ENCODE data around the gene ZMYND19.
"Not testable (repeated sequence)": the region's sequence is repeated elsewhere in the genome, so short reads cannot be mapped to it uniquely, and the experiment has no call there.

The ZMYND19 gene

DNA sequence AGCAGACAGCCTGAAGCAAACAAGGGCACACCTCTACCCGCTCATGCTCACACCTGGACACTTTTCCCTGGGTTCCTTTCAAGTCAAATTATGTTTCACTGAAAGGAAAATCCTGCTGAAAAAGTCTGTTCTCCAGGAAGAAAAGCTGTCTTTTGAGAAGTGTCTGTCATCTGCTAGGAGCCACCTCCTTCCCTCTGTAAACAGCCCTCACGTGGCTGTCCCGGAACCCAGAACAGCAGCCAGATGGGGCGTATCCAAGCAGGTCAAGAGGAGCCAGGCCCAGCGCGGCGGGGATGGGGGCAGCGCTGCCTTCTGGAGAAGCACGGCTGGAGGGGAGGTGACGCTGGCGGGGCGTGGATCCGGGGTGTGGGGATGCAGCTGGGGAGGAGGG lies 40.1 kb downstream of the ZMYND19 start, which contains the start of gene PNPLA7:
Gene PNPLA7 (minus strand): TSS at position 172 of the 391 bp plus-strand sequence. CDS start 205 bp downstream, outside the sequence.
- peaks cover 11% of the 10 kb centered on the region for H3K36me3 Mint-ChIP-seq
- peaks cover 28% of the 10 kb centered on the region for H3K4me1 Mint-ChIP-seq
- DNase-seq, result peak; percentile 84
- H3K4me3 Mint-ChIP-seq, result peak within 1 kb of the TSS; percentile 86
- no peaks in the 10 kb centered on the region for H3K9me3 Mint-ChIP-seq
- peak within 1 kb of the TSS; percentile 88 for H3K27ac Mint-ChIP-seq
- CTCF ChIA-PET, result interaction anchor here (1.3 kb wide), 1 partner anchor 15 kb away, joined by 8 read pairs; no protein-coding TSS in a partner anchor
- H3K27me3 Mint-ChIP-seq, result peaks cover 3% of the 10 kb centered on the region

GRCh38 chr9:137547687-137548543 lies 42.4 kb downstream of the ZMYND19 start:
- Mint-ChIP-seq H3K27me3 (peaks cover 3% of the 10 kb centered on the region), H3K4me1 (peaks cover 22% of the 10 kb centered on the region), H3K36me3 (peaks cover 3% of the 10 kb centered on the region), H3K9me3 (no peaks in the 10 kb centered on the region), H3K4me3 (no peak overlapping the region), H3K27ac (no peak overlapping the region)
- CTCF ChIA-PET, result no interaction called here
- no peak for DNase-seq

DNA sequence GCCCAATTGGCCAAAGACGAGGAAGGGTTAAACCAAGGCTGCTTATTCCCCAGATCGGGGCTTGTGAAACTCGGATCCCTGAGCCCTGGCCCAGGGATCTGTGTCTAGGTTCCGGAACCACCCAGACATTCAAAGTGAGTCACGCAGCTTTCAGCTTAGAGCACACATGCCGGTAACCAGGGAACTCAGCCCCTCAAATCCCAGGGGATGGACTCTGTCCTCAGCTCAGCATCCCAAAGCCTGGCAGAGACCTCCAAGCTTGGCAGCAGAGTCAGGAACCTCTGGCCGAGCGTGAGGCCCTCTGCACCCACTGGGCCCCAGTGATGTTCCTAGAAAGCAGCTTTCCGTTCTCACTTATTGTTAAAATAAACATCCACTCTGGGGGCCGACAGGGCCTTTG lies 45.2 kb downstream of the ZMYND19 start:
- H3K27me3 Mint-ChIP-seq, result peaks cover 3% of the 10 kb centered on the region
- H3K4me3 Mint-ChIP-seq, result no peak overlapping the region
- H3K27ac Mint-ChIP-seq, result no peak overlapping the region
- CTCF ChIA-PET, result interaction anchor here (1.1 kb wide), 1 partner anchor 27 kb away, joined by 4 read pairs; no protein-coding TSS in a partner anchor
- no peak for DNase-seq
- peaks cover 12% of the 10 kb centered on the region for H3K4me1 Mint-ChIP-seq
- H3K9me3 Mint-ChIP-seq, result no peaks in the 10 kb centered on the region
- H3K36me3 Mint-ChIP-seq, result no peaks in the 10 kb centered on the region

- Mint-ChIP-seq H3K27me3 (peaks cover 3% of the 10 kb centered on the region), H3K9me3 (no peaks in the 10 kb centered on the region), H3K4me1 (peaks cover 5% of the 10 kb centered on the region), H3K27ac (no peak overlapping the region), H3K36me3 (no peaks in the 10 kb centered on the region), H3K4me3 (no peak overlapping the region)
- DNase-seq, result no peak
- CTCF ChIA-PET, result no interaction called here
These were observed 46.0 kb downstream of the ZMYND19 start for GRCh38 chr9:137544176-137544760.

DNA sequence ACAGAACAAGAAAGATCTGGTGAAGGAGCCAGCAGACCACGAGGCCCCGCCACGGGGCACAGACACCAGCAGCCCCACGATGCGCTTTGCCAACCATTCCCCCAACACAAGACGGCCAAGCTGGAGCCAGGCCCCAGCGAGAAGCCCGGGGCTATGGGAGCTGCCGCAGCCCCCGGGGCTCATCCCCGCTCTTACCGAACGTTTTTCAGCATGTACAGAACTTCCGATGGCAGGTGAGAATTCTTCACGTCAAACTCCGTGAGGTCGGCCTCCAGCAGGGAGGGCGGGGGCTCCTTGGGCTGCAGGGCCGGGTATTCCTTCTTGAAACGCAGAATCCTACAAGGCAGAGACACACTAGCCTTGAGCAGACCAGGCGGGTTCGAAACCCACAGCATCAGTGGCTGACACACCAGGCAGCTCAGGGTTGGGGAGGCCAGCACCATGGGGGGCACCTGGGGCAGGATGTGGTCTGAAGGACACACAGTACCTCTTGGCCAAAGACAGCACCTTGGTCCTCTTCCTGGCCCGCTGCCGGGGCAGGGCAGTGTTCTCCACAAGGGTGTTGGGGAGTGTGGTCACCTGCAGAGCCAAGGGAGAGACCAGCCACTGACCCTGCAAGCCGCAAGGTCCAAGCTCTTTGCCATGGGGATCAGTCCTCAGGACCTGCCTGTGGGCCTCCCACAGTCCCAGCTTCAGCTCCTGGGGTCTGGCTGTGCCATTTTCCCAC lies 46.9 kb downstream of the ZMYND19 start:
- no peaks in the 10 kb centered on the region for H3K36me3 Mint-ChIP-seq
- CTCF ChIA-PET, result no interaction called here
- peaks cover 3% of the 10 kb centered on the region for H3K4me1 Mint-ChIP-seq
- no peak overlapping the region for H3K27ac Mint-ChIP-seq
- H3K9me3 Mint-ChIP-seq, result no peaks in the 10 kb centered on the region
- no peak for DNase-seq
- H3K4me3 Mint-ChIP-seq, result no peak overlapping the region
- peaks cover 3% of the 10 kb centered on the region for H3K27me3 Mint-ChIP-seq

DNA sequence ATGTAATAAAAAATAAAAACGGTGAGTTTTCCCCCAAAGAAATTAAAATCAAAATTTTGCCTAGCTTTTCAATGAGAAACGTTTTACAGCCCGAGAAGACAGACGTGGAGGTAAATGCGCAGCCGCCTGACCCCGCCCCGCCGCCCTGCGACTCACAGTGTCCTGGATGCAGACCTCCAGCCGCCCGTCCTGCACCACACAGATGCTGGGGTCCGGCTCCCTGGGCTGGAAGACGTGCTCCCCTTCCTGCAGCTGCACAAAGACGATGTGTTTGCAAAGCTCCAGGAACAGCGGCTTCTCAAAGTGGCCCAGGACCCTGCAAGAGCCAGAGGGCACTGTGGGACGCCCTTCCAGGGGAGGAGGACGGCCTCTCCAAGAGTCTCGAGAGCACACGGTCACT lies 47.8 kb downstream of the ZMYND19 start:
- Mint-ChIP-seq H3K27ac (no peak overlapping the region), H3K27me3 (peaks cover 3% of the 10 kb centered on the region), H3K36me3 (peaks cover 2% of the 10 kb centered on the region), H3K9me3 (no peaks in the 10 kb centered on the region), H3K4me3 (no peak overlapping the region), H3K4me1 (peaks cover 3% of the 10 kb centered on the region)
- CTCF ChIA-PET, result no interaction called here
- DNase-seq, result no peak

- Mint-ChIP-seq H3K36me3 (peaks cover 13% of the 10 kb centered on the region), H3K9me3 (peaks cover 11% of the 10 kb centered on the region), H3K27ac (no peak overlapping the region), H3K4me3 (no peak overlapping the region), H3K4me1 (peaks cover 19% of the 10 kb centered on the region), H3K27me3 (no peaks in the 10 kb centered on the region)
- CTCF ChIA-PET, result no interaction called here
- no peak for DNase-seq
These were observed 49.8 kb downstream of the ZMYND19 start for GRCh38 chr9:137540536-137540935.

DNA sequence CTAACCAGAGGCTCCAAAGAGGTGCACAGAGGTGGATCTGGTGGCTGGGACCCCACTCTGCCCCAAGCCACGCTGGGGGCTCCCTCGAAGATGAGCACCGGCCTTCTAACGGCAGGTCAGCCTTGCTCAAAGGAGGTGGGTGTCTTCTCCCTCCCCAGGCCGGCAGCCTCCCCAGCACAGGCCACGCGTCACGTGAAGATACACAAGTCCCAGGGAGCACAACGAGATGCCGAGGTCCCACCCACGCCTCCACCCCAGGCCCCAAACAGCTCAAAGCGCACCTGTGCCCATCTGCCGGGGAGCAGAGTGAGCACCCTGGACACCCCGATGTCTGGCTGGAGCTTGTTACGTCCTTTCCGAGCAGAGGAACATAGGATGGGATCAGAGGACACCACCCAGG lies 52.3 kb downstream of the ZMYND19 start:
- H3K4me3 Mint-ChIP-seq, result no peak overlapping the region
- peak overlapping the region; percentile 76 for H3K27ac Mint-ChIP-seq
- H3K4me1 Mint-ChIP-seq, result peaks cover 28% of the 10 kb centered on the region
- peaks cover 13% of the 10 kb centered on the region for H3K9me3 Mint-ChIP-seq
- H3K27me3 Mint-ChIP-seq, result no peaks in the 10 kb centered on the region
- no peak for DNase-seq
- CTCF ChIA-PET, result no interaction called here
- H3K36me3 Mint-ChIP-seq, result peaks cover 16% of the 10 kb centered on the region

- peaks cover 13% of the 10 kb centered on the region for H3K9me3 Mint-ChIP-seq
- H3K4me1 Mint-ChIP-seq, result peaks cover 32% of the 10 kb centered on the region
- peak; percentile 64 for DNase-seq
- H3K27me3 Mint-ChIP-seq, CTCF ChIA-PET, H3K4me3 Mint-ChIP-seq: not testable (repeated sequence)
- H3K36me3 Mint-ChIP-seq, result peaks cover 16% of the 10 kb centered on the region
- H3K27ac Mint-ChIP-seq, result peak overlapping the region; percentile 84
These were observed 53.6 kb downstream of the ZMYND19 start for GRCh38 chr9:137536594-137537131.

DNA sequence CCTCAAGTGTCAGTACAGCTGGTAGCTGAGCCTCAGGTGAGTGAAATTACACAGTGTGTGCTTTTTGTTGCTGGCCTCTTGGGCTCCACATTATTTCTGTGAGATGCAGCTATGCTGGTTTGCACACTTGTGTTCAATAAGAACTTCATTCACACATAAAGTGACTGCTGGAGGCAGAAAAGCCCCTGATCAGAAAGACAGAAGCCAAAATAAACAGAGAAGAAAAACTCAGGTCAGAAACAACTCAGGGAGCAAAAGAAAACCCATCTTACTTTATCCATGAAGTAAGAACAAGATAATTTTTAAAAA lies 55.2 kb downstream of the ZMYND19 start:
- Mint-ChIP-seq H3K27ac (peak overlapping the region; percentile 55), H3K4me1 (peaks cover 43% of the 10 kb centered on the region), H3K27me3 (peaks cover 13% of the 10 kb centered on the region), H3K4me3 (no peak overlapping the region), H3K9me3 (peaks cover 13% of the 10 kb centered on the region), H3K36me3 (peaks cover 16% of the 10 kb centered on the region)
- DNase-seq, result no peak
- CTCF ChIA-PET, result interaction anchor here (0.6 to 1.1 kb wide), 8 partner anchors 11 to 92 kb away, joined by 3 to 8 read pairs (median 4); partner anchors contain the start of genes MRPL41 and PNPLA7

DNA sequence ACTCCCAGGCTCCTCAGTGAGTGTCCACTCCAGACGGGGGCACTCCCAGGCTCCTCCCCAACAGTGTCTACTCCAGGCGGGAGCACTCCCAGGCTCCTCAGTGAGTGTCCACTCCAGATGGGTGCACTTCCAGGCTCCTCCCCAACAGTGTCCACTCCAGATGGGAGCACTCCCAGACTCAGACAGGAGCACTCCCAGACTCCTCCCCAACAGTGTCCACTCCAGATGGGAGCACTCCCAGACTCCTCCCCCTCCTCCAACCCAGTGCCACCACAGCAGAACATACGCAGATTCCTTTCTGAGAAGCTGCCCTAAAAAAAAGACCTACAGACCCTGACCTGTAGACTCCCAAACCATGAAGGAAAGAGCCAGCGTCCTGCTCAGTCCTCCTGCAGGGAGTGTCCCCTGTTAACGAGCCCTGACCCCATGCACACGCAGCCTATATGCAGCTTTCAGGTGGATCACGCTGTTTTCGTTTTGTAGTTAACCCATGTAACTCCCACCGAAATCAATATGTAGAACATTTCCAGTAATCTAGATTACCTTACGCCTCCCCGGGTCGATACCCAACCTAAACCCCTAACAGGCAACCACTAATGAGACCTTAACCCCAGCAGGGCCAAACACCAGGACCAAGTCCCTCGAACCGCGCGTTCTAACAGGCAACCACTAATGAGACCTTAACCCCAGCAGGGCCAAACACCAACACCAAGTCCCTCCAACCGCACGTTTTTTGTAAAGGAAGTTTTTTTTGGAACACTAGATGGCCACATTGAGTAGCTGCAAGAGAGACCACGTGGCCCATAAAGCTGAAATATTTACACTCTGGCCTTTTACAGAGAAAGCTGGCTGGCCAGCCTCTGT lies 55.8 kb downstream of the ZMYND19 start:
- H3K4me3 Mint-ChIP-seq, result no peak overlapping the region
- no peak for DNase-seq
- H3K36me3 Mint-ChIP-seq, result peaks cover 16% of the 10 kb centered on the region
- H3K4me1 Mint-ChIP-seq, result peaks cover 43% of the 10 kb centered on the region
- CTCF ChIA-PET, result interaction anchor here (0.6 to 1.1 kb wide), 8 partner anchors 12 to 93 kb away, joined by 3 to 8 read pairs (median 4); partner anchors contain the start of genes MRPL41 and PNPLA7
- H3K27me3 Mint-ChIP-seq, result peaks cover 13% of the 10 kb centered on the region
- H3K27ac Mint-ChIP-seq, result peak overlapping the region; percentile 66
- H3K9me3 Mint-ChIP-seq, result peaks cover 13% of the 10 kb centered on the region

- Mint-ChIP-seq H3K36me3 (peaks cover 16% of the 10 kb centered on the region), H3K9me3 (peaks cover 13% of the 10 kb centered on the region), H3K27me3 (peaks cover 13% of the 10 kb centered on the region), H3K4me1 (peaks cover 43% of the 10 kb centered on the region)
- H3K4me3 Mint-ChIP-seq, H3K27ac Mint-ChIP-seq, CTCF ChIA-PET, DNase-seq: not testable (repeated sequence)
These were observed 57.3 kb downstream of the ZMYND19 start for GRCh38 chr9:137532891-137533468.

All from activated naive CD4-positive, alpha-beta T cell treated with anti-CD3 and anti-CD28 coated beads, Interleukin-2, amount 10 ng/mL, durations not matched to agents 7 days and 5 days (primary cell).